GM21528 (cell line): ENCODE data around the gene METTL17.

ENCODE experiments used
- ATAC-seq: cut with Tn5 transposase; IDR thresholded peaks from one replicate; pipeline ENCODE4 v1.9.1; 2021; ENCODE audit warnings: mild to moderate bottlenecking, moderate library complexity; ENCODE audit not compliant: unreplicated experiment, low FRiP score

Gene METTL17

GRCh38 chr14:21041676-21042433 lies 52.1 kb downstream of the METTL17 start, which contains the start of gene RNASE7:
TSS of gene RNASE7 (plus strand) at chr14:21042362. CDS start at chr14:21042993, 631 bp downstream.
- ATAC-seq = no peak

- no peak for ATAC-seq
Observed at GRCh38 chr14:21042918-21043317, 53.1 kb downstream of the METTL17 start.

- no peak for ATAC-seq
Observed at GRCh38 chr14:21043387-21043973, 53.7 kb downstream of the METTL17 start.

GRCh38 chr14:21043974-21044618 lies 54.3 kb downstream of the METTL17 start:
- no peak for ATAC-seq
